GM06990 (cell line): Measurements from ENCODE around the gene C19orf38.

Source experiments
- DNase-seq: peaks from one replicate; pipeline ENCODE4 v3.0.0-alpha.2; 2011; ENCODE audit not compliant: insufficient read length; ENCODE audit errors: extremely low read depth
- H3K27me3 ChIP-seq: replicated peaks from 2 replicates; pipeline ENCODE4 v1.6.0; 2011; ENCODE audit warnings: low read length; ENCODE audit not compliant: control insufficient read depth, insufficient read depth
- H3K36me3 ChIP-seq: 2 replicates; pipeline ENCODE4 v1.5.1; 2011; ENCODE audit warnings: low read length; ENCODE audit not compliant: control insufficient read depth, insufficient read depth
- H3K4me3 ChIP-seq: replicated peaks from 2 replicates; pipeline ENCODE4 v1.5.1; 2011; ENCODE audit warnings: low read depth, mild to moderate bottlenecking, control low read depth, low read length
- CTCF ChIP-seq: IDR thresholded peaks from 2 replicates; pipeline ENCODE4 v1.5.1; 2011; ENCODE audit warnings: low read length, control low read depth, mild to moderate bottlenecking, inconsistent platforms; ENCODE audit not compliant: insufficient read depth, poor library complexity, severe bottlenecking

The C19orf38 gene

GRCh38 chr19:10818301-10819123, 29.7 kb upstream of the C19orf38 start:
- peaks cover 30% of the 10 kb centered on the region for H3K36me3 ChIP-seq
- no peak for DNase-seq
- H3K27me3 ChIP-seq = no peaks in the 10 kb centered on the region
- H3K4me3 ChIP-seq = no peak overlapping the region
- no peak for TF ChIP-seq CTCF

- TF ChIP-seq CTCF = no peak
- no peak for DNase-seq
- H3K27me3 ChIP-seq = no peaks in the 10 kb centered on the region
- H3K36me3 ChIP-seq = peaks cover 35% of the 10 kb centered on the region
- H3K4me3 ChIP-seq = no peak overlapping the region
These were observed 28.8 kb upstream of the C19orf38 start for GRCh38 chr19:10819124-10820060.

- no peaks in the 10 kb centered on the region for H3K27me3 ChIP-seq
- no peak overlapping the region for H3K4me3 ChIP-seq
- TF ChIP-seq CTCF = peak; percentile 50
- H3K36me3 ChIP-seq = peaks cover 39% of the 10 kb centered on the region
- no peak for DNase-seq
These were observed 28.0 kb upstream of the C19orf38 start for GRCh38 chr19:10820173-10820572.

- no peak for TF ChIP-seq CTCF
- no peak overlapping the region for H3K4me3 ChIP-seq
- DNase-seq = no peak
- peaks cover 33% of the 10 kb centered on the region for H3K36me3 ChIP-seq
- no peaks in the 10 kb centered on the region for H3K27me3 ChIP-seq
These were observed 24.5 kb upstream of the C19orf38 start for GRCh38 chr19:10823690-10824089.

- Histone ChIP-seq H3K36me3 (peaks cover 26% of the 10 kb centered on the region), H3K4me3 (no peak overlapping the region), H3K27me3 (no peaks in the 10 kb centered on the region)
- DNase-seq = no peak
- TF ChIP-seq CTCF = no peak
These were observed 22.0 kb upstream of the C19orf38 start for GRCh38 chr19:10826231-10826630.
